NCI-H2081 treated with DMSO at 0.1 percent for 48 hours (cell line): ENCODE measurements around the gene VAMP2.
A peak's percentile ranks its signal among the peaks of the same experiment; 100 is the strongest.
"Not testable (repeated sequence)": the region's sequence is repeated elsewhere in the genome, so short reads cannot be mapped to it uniquely, and the experiment has no call there.

Experiments used
- DNase-seq: peaks from one replicate; lab custom pipeline; 2025; lab: John Stamatoyannopoulos, UW

Gene VAMP2

GRCh38 chr17:8176197-8176940 is 13.6 kb upstream of the VAMP2 start, which contains the start of gene TMEM107:
Gene TMEM107, minus strand, starts transcription at chr17:8176380. Its CDS starts 94 bp downstream, at chr17:8176286.
- peak; percentile 19 for DNase-seq

- no peak for DNase-seq
Measured at GRCh38 chr17:8175795-8176196, 13.0 kb upstream of the VAMP2 start.

- DNase-seq, result no peak
Measured at GRCh38 chr17:8173871-8174322, 11.1 kb upstream of the VAMP2 start.

GRCh38 chr17:8173056-8173870 is 10.5 kb upstream of the VAMP2 start:
- DNase-seq, result peak; percentile 81

GRCh38 chr17:8170186-8170585 is 7.4 kb upstream of the VAMP2 start:
- DNase-seq, result not testable (repeated sequence)

- DNase-seq, result no peak
Measured at GRCh38 chr17:8167526-8167925, 4.8 kb upstream of the VAMP2 start.

- no peak for DNase-seq
Measured at GRCh38 chr17:8166731-8167130, 4.0 kb upstream of the VAMP2 start.

- no peak for DNase-seq
Measured at GRCh38 chr17:8164815-8165131, 2.0 kb upstream of the VAMP2 start.

GRCh38 chr17:8163978-8164814 is 1.4 kb upstream of the VAMP2 start:
- DNase-seq, result no peak

- no peak for DNase-seq
Measured at GRCh38 chr17:8162997-8163977, 539 bp upstream of the VAMP2 start.

- no peak for DNase-seq
Measured at GRCh38 chr17:8161289-8162232, 1.2 kb downstream of the VAMP2 start.

- DNase-seq, result no peak
Measured at GRCh38 chr17:8160741-8161221, 2.0 kb downstream of the VAMP2 start.

GRCh38 chr17:8160224-8160577 is 2.5 kb downstream of the VAMP2 start:
- no peak for DNase-seq

GRCh38 chr17:8159459-8160223 is 3.1 kb downstream of the VAMP2 start:
- DNase-seq, result no peak

- DNase-seq, result no peak
Measured at GRCh38 chr17:8159032-8159400, 3.7 kb downstream of the VAMP2 start.

GRCh38 chr17:8158267-8159031 is 4.3 kb downstream of the VAMP2 start:
- peak; percentile 19 for DNase-seq

GRCh38 chr17:8156246-8156992 is 6.3 kb downstream of the VAMP2 start:
- DNase-seq, result peak; percentile 96

- DNase-seq, result no peak
Measured at GRCh38 chr17:8155996-8156245, 6.8 kb downstream of the VAMP2 start.
